ENCODE data around the gene LRTM2.

LRTM2 gene

GRCh38 chr12:1839956-1840951 is 19.9 kb downstream of the LRTM2 start:
- Histone ChIP-seq H3K4me3 (ENCODE audit: low read length, poor library complexity, severe bottlenecking) (peak overlapping the region; percentile 36), H3K79me2 (ENCODE audit: insufficient read depth, low read length) (no peaks in the 10 kb centered on the region), H3K27me3 (ENCODE audit: insufficient read depth, low read length, poor library complexity, severe bottlenecking) (no peaks in the 10 kb centered on the region), H2AFZ (ENCODE audit: low read length) (peak overlapping the region; percentile 36; the same call in 1 of the 2 replicates), H3K9me3 (ENCODE audit: insufficient read depth, low read depth, low read length) (no peaks in the 10 kb centered on the region), H3K4me2 (ENCODE audit: low read depth, low read length, poor library complexity, severe bottlenecking) (peak overlapping the region; percentile 58), H3K9me2 (replicated peaks; ENCODE audit: low read depth, low read length) (no peaks in the 10 kb centered on the region), H3K4me1 (ENCODE audit: insufficient read depth, low read length, poor library complexity, severe bottlenecking) (peaks cover 50% of the 10 kb centered on the region), H3K9ac (ENCODE audit: low read depth, low read length, poor library complexity, severe bottlenecking) (peak overlapping the region; percentile 53), H3K36me3 (ENCODE audit: insufficient read depth, low read length) (no peaks in the 10 kb centered on the region), H4K20me1 (ENCODE audit: insufficient read depth, low read length, poor library complexity, severe bottlenecking) (no peaks in the 10 kb centered on the region), H3F3A (ENCODE audit: low read depth) (no peaks in the 10 kb centered on the region; the same call in 1 of the 2 replicates)
- TF ChIP-seq CTCF (conservative IDR thresholded peaks at IDR 0.05; ENCODE audit: low read length) (no peak), EZH2phosphoT487 (IDR thresholded peaks at IDR 0.05; ENCODE audit: borderline replicate concordance) (no peak)

- no peaks in the 10 kb centered on the region; the same call in 1 of the 2 replicates for H3F3A ChIP-seq (ENCODE audit: low read depth)
- no peaks in the 10 kb centered on the region for H4K20me1 ChIP-seq (ENCODE audit: insufficient read depth, low read length, poor library complexity, severe bottlenecking)
- no peaks in the 10 kb centered on the region for H3K27me3 ChIP-seq (ENCODE audit: insufficient read depth, low read length, poor library complexity, severe bottlenecking)
- no peaks in the 10 kb centered on the region for H3K79me2 ChIP-seq (ENCODE audit: insufficient read depth, low read length)
- no peaks in the 10 kb centered on the region for H3K9me2 ChIP-seq (replicated peaks; ENCODE audit: low read depth, low read length)
- H2AFZ ChIP-seq (ENCODE audit: low read length), result no peak overlapping the region
- H3K9me3 ChIP-seq (ENCODE audit: insufficient read depth, low read depth, low read length), result no peaks in the 10 kb centered on the region
- no peak for TF ChIP-seq EZH2phosphoT487 (IDR thresholded peaks at IDR 0.05; ENCODE audit: borderline replicate concordance)
- H3K4me2 ChIP-seq (ENCODE audit: low read depth, low read length, poor library complexity, severe bottlenecking), result no peak overlapping the region
- peaks cover 50% of the 10 kb centered on the region for H3K4me1 ChIP-seq (ENCODE audit: insufficient read depth, low read length, poor library complexity, severe bottlenecking)
- H3K4me3 ChIP-seq (ENCODE audit: low read length, poor library complexity, severe bottlenecking), result no peak overlapping the region
- H3K36me3 ChIP-seq (ENCODE audit: insufficient read depth, low read length), result no peaks in the 10 kb centered on the region
- peak overlapping the region; percentile 53 for H3K9ac ChIP-seq (ENCODE audit: low read depth, low read length, poor library complexity, severe bottlenecking)
These were observed 20.6 kb downstream of the LRTM2 start for GRCh38 chr12:1840981-1841425.

- H4K20me1 ChIP-seq (ENCODE audit: insufficient read depth, low read length, poor library complexity, severe bottlenecking), result no peaks in the 10 kb centered on the region
- no peak overlapping the region for H2AFZ ChIP-seq (ENCODE audit: low read length)
- H3K4me3 ChIP-seq (ENCODE audit: low read length, poor library complexity, severe bottlenecking), result no peak overlapping the region
- no peaks in the 10 kb centered on the region for H3K9me3 ChIP-seq (ENCODE audit: insufficient read depth, low read depth, low read length)
- no peaks in the 10 kb centered on the region for H3K27me3 ChIP-seq (ENCODE audit: insufficient read depth, low read length, poor library complexity, severe bottlenecking)
- TF ChIP-seq CTCF (conservative IDR thresholded peaks at IDR 0.05; ENCODE audit: low read length) (no peak), EZH2phosphoT487 (IDR thresholded peaks at IDR 0.05; ENCODE audit: borderline replicate concordance) (no peak)
- H3K4me2 ChIP-seq (ENCODE audit: low read depth, low read length, poor library complexity, severe bottlenecking), result no peak overlapping the region
- no peak overlapping the region for H3K9ac ChIP-seq (ENCODE audit: low read depth, low read length, poor library complexity, severe bottlenecking)
- no peaks in the 10 kb centered on the region for H3K9me2 ChIP-seq (replicated peaks; ENCODE audit: low read depth, low read length)
- H3K79me2 ChIP-seq (ENCODE audit: insufficient read depth, low read length), result no peaks in the 10 kb centered on the region
- no peaks in the 10 kb centered on the region for H3K36me3 ChIP-seq (ENCODE audit: insufficient read depth, low read length)
- peaks cover 47% of the 10 kb centered on the region for H3K4me1 ChIP-seq (ENCODE audit: insufficient read depth, low read length, poor library complexity, severe bottlenecking)
- H3F3A ChIP-seq (ENCODE audit: low read depth), result no peaks in the 10 kb centered on the region; the same call in 1 of the 2 replicates
These were observed 21.3 kb downstream of the LRTM2 start for GRCh38 chr12:1841586-1842182.
